DMS 273 (cell line): ENCODE data around the gene PRIM2.
A peak's percentile ranks its signal among the peaks of the same experiment; 100 is the strongest.
"Not testable (repeated sequence)": the region's sequence is repeated elsewhere in the genome, so short reads cannot be mapped to it uniquely, and the experiment has no call there.

Experiments
- DNase-seq: peaks from one replicate; lab custom pipeline; 2025; ENCODE audit not compliant: unreplicated experiment; lab: John Stamatoyannopoulos, UW

The PRIM2 gene

GRCh38 chr6:57307850-57308249, 9.6 kb upstream of the PRIM2 start:
- DNase-seq: no peak

GRCh38 chr6:57308755-57309154, 8.7 kb upstream of the PRIM2 start:
- not testable (repeated sequence) for DNase-seq

GRCh38 chr6:57310095-57310816, 7.2 kb upstream of the PRIM2 start:
- DNase-seq: not testable (repeated sequence)

- no peak for DNase-seq
Measured at GRCh38 chr6:57310817-57311157, 6.6 kb upstream of the PRIM2 start.

- DNase-seq: not testable (repeated sequence)
Measured at GRCh38 chr6:57311300-57312003, 6.0 kb upstream of the PRIM2 start.

GRCh38 chr6:57312004-57312345, 5.5 kb upstream of the PRIM2 start:
- no peak for DNase-seq

GRCh38 chr6:57313009-57313408, 4.4 kb upstream of the PRIM2 start:
- no peak for DNase-seq

- peak; percentile 13 for DNase-seq
Measured at GRCh38 chr6:57313711-57314471, 3.5 kb upstream of the PRIM2 start.

- peak; percentile 28 for DNase-seq
Measured at GRCh38 chr6:57315111-57315510, 2.3 kb upstream of the PRIM2 start.

- DNase-seq: no peak
Measured at GRCh38 chr6:57315851-57316250, 1.6 kb upstream of the PRIM2 start.

- DNase-seq: peak; percentile 96
Measured at GRCh38 chr6:57316581-57317059, 810 bp upstream of the PRIM2 start.

- peak; percentile 36 for DNase-seq
Measured at GRCh38 chr6:57324538-57324937, 7.1 kb downstream of the PRIM2 start.

GRCh38 chr6:57327311-57327710, 9.9 kb downstream of the PRIM2 start:
- DNase-seq: no peak

- no peak for DNase-seq
Measured at GRCh38 chr6:57328074-57328473, 10.6 kb downstream of the PRIM2 start.

GRCh38 chr6:57329933-57330332, 12.5 kb downstream of the PRIM2 start:
- no peak for DNase-seq

GRCh38 chr6:57342148-57342669, 24.8 kb downstream of the PRIM2 start:
- no peak for DNase-seq

- DNase-seq: not testable (repeated sequence)
Measured at GRCh38 chr6:57343342-57343741, 25.9 kb downstream of the PRIM2 start.

- DNase-seq: not testable (repeated sequence)
Measured at GRCh38 chr6:57346715-57347114, 29.3 kb downstream of the PRIM2 start.

GRCh38 chr6:57347597-57347996, 30.2 kb downstream of the PRIM2 start:
- not testable (repeated sequence) for DNase-seq

GRCh38 chr6:57350443-57350842, 33.0 kb downstream of the PRIM2 start:
- not testable (repeated sequence) for DNase-seq

- DNase-seq: not testable (repeated sequence)
Measured at GRCh38 chr6:57352596-57352995, 35.2 kb downstream of the PRIM2 start.

GRCh38 chr6:57358319-57358718, 40.9 kb downstream of the PRIM2 start:
- DNase-seq: not testable (repeated sequence)
